WTC11 (cell line): Measurements from ENCODE around the gene IRF2BPL. TPM values are rescaled to one million over a fixed set of nuclear protein-coding genes. Genes with fewer than 3 reads are reported as not detected.

Source experiments
- ATAC-seq: fragments of 200-7000 bp; cut with Tn5 transposase; 2 replicates; pipeline ENCODE4 v1.10.0; 2021; ENCODE audit warnings: mild to moderate bottlenecking, moderate library complexity
- CTCF ChIA-PET: fragments of 300-600 bp; sonication (Branson Sonifier 250); formaldehyde crosslinking; loops from one replicate; lab custom pipeline; 2021; ENCODE audit warnings: antibody characterized with exemption; lab: Charles Lee
- POLR2A ChIA-PET: fragments of 350-600 bp; sonication (Branson Sonifier 250); formaldehyde crosslinking; loops from one replicate; lab custom pipeline; 2021; ENCODE audit warnings: antibody characterized with exemption; lab: Charles Lee
- DNase-seq: peaks from one replicate; pipeline ENCODE4 v3.0.0; 2021; ENCODE audit warnings: low spot score
- H3K27ac Mint-ChIP-seq: 2 replicates; pipeline ENCODE4 v1.8.0; 2021; ENCODE audit warnings: mixed read lengths
- H3K27me3 Mint-ChIP-seq: 2 replicates; pipeline ENCODE4 v1.8.0; 2021; ENCODE audit warnings: low read depth, mild to moderate bottlenecking, moderate library complexity, mixed read lengths
- H3K36me3 Mint-ChIP-seq: 2 replicates; pipeline ENCODE4 v1.8.0; 2021; ENCODE audit warnings: mixed read lengths
- H3K4me1 Mint-ChIP-seq: 2 replicates; pipeline ENCODE4 v1.8.0; 2022; ENCODE audit warnings: mixed read lengths
- H3K4me3 Mint-ChIP-seq: 2 replicates; pipeline ENCODE4 v1.8.0; 2021; ENCODE audit warnings: mild to moderate bottlenecking, moderate library complexity, mixed read lengths
- H3K9me3 Mint-ChIP-seq: 2 replicates; pipeline ENCODE4 v1.8.0; 2021; ENCODE audit warnings: mixed read lengths
- ATF1 ChIP-seq: sonication (generic); formaldehyde crosslinking; IDR thresholded peaks from 2 replicates; pipeline ENCODE4 v1.8.1; 2023; ENCODE audit warnings: mild to moderate bottlenecking, moderate library complexity, missing genetic modification reagents
- CTCF ChIP-seq: fragments of 200-600 bp; IDR thresholded peaks from 2 replicates; pipeline ENCODE4 v1.8.0; 2022; ENCODE audit warnings: antibody characterized with exemption
- EMX1 ChIP-seq: fragments of 250-450 bp; sonication (Bioruptor Pico); IDR thresholded peaks from 2 replicates; pipeline ENCODE4 v1.8.0; 2021; ENCODE audit warnings: mild to moderate bottlenecking
- ESRRA ChIP-seq: sonication (generic); formaldehyde crosslinking; IDR thresholded peaks from 2 replicates; pipeline ENCODE4 v1.8.1; 2022; ENCODE audit warnings: mild to moderate bottlenecking, missing genetic modification reagents, borderline replicate concordance
- ETV6 ChIP-seq: sonication (generic); formaldehyde crosslinking; IDR thresholded peaks from 2 replicates; pipeline ENCODE4 v1.8.1; 2022; ENCODE audit warnings: mild to moderate bottlenecking, missing genetic modification reagents
- HMGXB4 ChIP-seq: sonication (generic); formaldehyde crosslinking; IDR thresholded peaks from 2 replicates; pipeline ENCODE4 v1.8.1; 2023; ENCODE audit warnings: mild to moderate bottlenecking, moderate library complexity, missing genetic modification reagents
- JAZF1 ChIP-seq: fragments of 250-450 bp; sonication (Bioruptor Pico); IDR thresholded peaks from 2 replicates; pipeline ENCODE4 v1.9.0; 2021; ENCODE audit warnings: moderate library complexity, mild to moderate bottlenecking, inconsistent platforms
- KAT7 ChIP-seq: sonication (generic); formaldehyde crosslinking; IDR thresholded peaks from 2 replicates; pipeline ENCODE4 v1.8.1; 2023; ENCODE audit warnings: missing genetic modification reagents, mild to moderate bottlenecking, borderline replicate concordance
- MAX ChIP-seq: sonication (generic); formaldehyde crosslinking; IDR thresholded peaks from 2 replicates; pipeline ENCODE4 v1.8.0; 2022; ENCODE audit warnings: mild to moderate bottlenecking, missing genetic modification reagents
- NR1H2 ChIP-seq: sonication (generic); formaldehyde crosslinking; IDR thresholded peaks from 2 replicates; pipeline ENCODE4 v1.9.0; 2021; ENCODE audit warnings: mild to moderate bottlenecking, moderate library complexity, missing genetic modification reagents
- RELA ChIP-seq: sonication (generic); formaldehyde crosslinking; IDR thresholded peaks from 2 replicates; pipeline ENCODE4 v1.8.1; 2022; ENCODE audit warnings: missing genetic modification reagents, mild to moderate bottlenecking, borderline replicate concordance
- SOX15 ChIP-seq: fragments of 250-450 bp; sonication (Bioruptor Pico); IDR thresholded peaks from 2 replicates; pipeline ENCODE4 v1.9.0; 2021; ENCODE audit warnings: mild to moderate bottlenecking
- SP1 ChIP-seq: sonication (generic); formaldehyde crosslinking; conservative IDR thresholded peaks from 2 replicates; pipeline ENCODE4 v1.8.1; 2022; ENCODE audit warnings: missing genetic modification reagents
- TEAD1 ChIP-seq: sonication (generic); formaldehyde crosslinking; IDR thresholded peaks from 2 replicates; pipeline ENCODE4 v1.8.0; 2022; ENCODE audit warnings: mild to moderate bottlenecking, missing genetic modification reagents
- ZBTB21 ChIP-seq: sonication (generic); formaldehyde crosslinking; IDR thresholded peaks from 2 replicates; pipeline ENCODE4 v1.8.1; 2023; ENCODE audit warnings: mild to moderate bottlenecking, missing genetic modification reagents, borderline replicate concordance
- ZNF138 ChIP-seq: sonication (generic); formaldehyde crosslinking; conservative IDR thresholded peaks from 2 replicates; pipeline ENCODE4 v1.8.1; 2022; ENCODE audit warnings: mild to moderate bottlenecking, moderate library complexity, missing genetic modification reagents
- ZNF263 ChIP-seq: sonication (generic); formaldehyde crosslinking; IDR thresholded peaks from 2 replicates; pipeline ENCODE4 v1.8.1; 2022; ENCODE audit warnings: low read depth, mild to moderate bottlenecking, moderate library complexity, missing genetic modification reagents
- ZNF423 ChIP-seq: fragments of 250-450 bp; sonication (Bioruptor Pico); IDR thresholded peaks from 2 replicates; pipeline ENCODE4 v2.1.2; 2022; ENCODE audit warnings: mild to moderate bottlenecking, moderate library complexity
- total RNA-seq: library from RNA; stranded (reverse); gene quantifications from 3 replicates; pipeline ENCODE4 v1.2.3, GENCODE V29; 2021

IRF2BPL gene
- total RNA-seq, 1 experiment from 2014 or later: 126 TPM

GRCh38 chr14:77068517-77069200, 40.2 kb upstream of the IRF2BPL start (continued):
- TF ChIP-seq SOX15 (CRISPR knock-in tag) (no peak), ATF1 (CRISPR knock-in tag) (no peak), RELA (CRISPR knock-in tag) (no peak), ETV6 (CRISPR knock-in tag) (no peak), NR1H2 (CRISPR knock-in tag) (no peak), ESRRA (CRISPR knock-in tag) (no peak), KAT7 (no peak), JAZF1 (CRISPR knock-in tag) (no peak), ZNF263 (CRISPR knock-in tag) (no peak)

- DNase-seq (peak; percentile 83), ATAC-seq (peak; percentile 86)
- no peak overlapping the region for H3K27ac Mint-ChIP-seq
- no peaks in the 10 kb centered on the region for H3K9me3 Mint-ChIP-seq
- H3K4me1 Mint-ChIP-seq: peaks cover 27% of the 10 kb centered on the region
- ChIA-PET POLR2A (interaction anchor here (1.1 kb wide), 1 partner anchor 39 kb away, joined by 7 read pairs; no protein-coding TSS in a partner anchor), CTCF (interaction anchor here (0.7 to 11.4 kb wide), 20 partner anchors 9 to 283 kb away, joined by 3 to 249 read pairs (median 5); no protein-coding TSS in a partner anchor)
- no peaks in the 10 kb centered on the region for H3K36me3 Mint-ChIP-seq
- H3K4me3 Mint-ChIP-seq: no peak overlapping the region
- no peaks in the 10 kb centered on the region for H3K27me3 Mint-ChIP-seq
- TF ChIP-seq ZBTB21 (CRISPR knock-in tag) (no peak; the same call in 1 of the 2 replicates), ZNF423 (CRISPR knock-in tag) (peak; percentile 47; the same call in 1 of the 2 replicates), HMGXB4 (CRISPR knock-in tag) (peak; percentile 68; the same call in 1 of the 2 replicates), ETV6 (CRISPR knock-in tag) (0 out of 2 replicates have a peak, but pooled peaks have one; percentile 14), MAX (0 out of 2 replicates have a peak, but pooled peaks have one; percentile 53), SP1 (CRISPR knock-in tag) (0 out of 2 replicates have a peak, but pooled peaks have one; percentile 28), ZNF138 (CRISPR knock-in tag) (0 out of 2 replicates have a peak, but pooled peaks have one; percentile 12), EMX1 (CRISPR knock-in tag) (no peak), CTCF (peak; percentile 74), TEAD1 (CRISPR knock-in tag) (peak; percentile 73; the same call in 1 of the 2 replicates)
Measured at GRCh38 chr14:77067632-77068516, 39.4 kb upstream of the IRF2BPL start.
